Dendritic cell treated with granulocyte-macrophage colony-stimulating factor and Interleukin-4, amounts not matched to agents 40 ng/mL and 50 ng/mL, for 4 days (primary cell): ENCODE data around the gene ARHGAP25.
A peak's percentile ranks its signal among the peaks of the same experiment; 100 is the strongest.

Experiments
- H3K27ac Mint-ChIP-seq: one replicate; pipeline ENCODE4 v1.8.0; 2022; ENCODE audit warnings: mild to moderate bottlenecking, mixed read lengths
- H3K27me3 Mint-ChIP-seq: one replicate; pipeline ENCODE4 v1.8.0; 2022; ENCODE audit warnings: mild to moderate bottlenecking, mixed read lengths
- H3K36me3 Mint-ChIP-seq: one replicate; pipeline ENCODE4 v1.8.0; 2022; ENCODE audit warnings: low read depth, mixed read lengths
- H3K4me1 Mint-ChIP-seq: one replicate; pipeline ENCODE4 v1.8.0; 2022; ENCODE audit warnings: low read depth, mixed read lengths
- H3K4me3 Mint-ChIP-seq: one replicate; pipeline ENCODE4 v1.8.0; 2022; ENCODE audit warnings: mild to moderate bottlenecking, moderate library complexity, mixed read lengths
- H3K9me3 Mint-ChIP-seq: one replicate; pipeline ENCODE4 v1.8.0; 2022; ENCODE audit warnings: mixed read lengths
- intact Hi-C: fragments of 100-400 bp; cut with micrococcal nuclease; formaldehyde crosslinking; loops from one replicate; pipeline ENCODE4 v1.15.0; 2022

The ARHGAP25 gene

DNA sequence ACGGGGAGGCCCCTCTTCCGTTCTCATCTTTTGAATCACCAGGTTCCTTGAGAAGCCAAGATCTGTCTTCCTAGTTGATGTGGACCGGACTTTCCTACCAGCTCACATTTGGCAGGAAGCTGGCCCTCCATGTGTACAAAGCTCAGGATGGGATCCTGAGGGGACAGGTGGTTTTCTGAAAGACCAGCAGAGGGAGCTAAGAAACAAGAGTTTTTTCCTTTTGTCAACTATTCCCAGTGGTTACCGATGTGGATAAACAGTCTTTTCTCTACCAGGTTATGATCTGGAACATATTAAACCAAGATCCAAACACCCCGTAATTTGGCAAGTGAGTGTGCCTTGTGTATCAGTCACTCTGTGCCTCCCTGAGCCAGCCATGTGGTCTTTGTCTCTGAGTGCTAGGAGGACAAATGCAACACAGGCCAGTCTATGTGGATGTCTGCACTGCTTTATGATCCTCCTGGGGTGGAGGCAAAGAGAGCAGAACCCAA lies 25.1 kb upstream of the ARHGAP25 start:
- Mint-ChIP-seq H3K36me3 (no peaks in the 10 kb centered on the region), H3K27ac (peak overlapping the region; percentile 61), H3K9me3 (no peaks in the 10 kb centered on the region), H3K27me3 (no peaks in the 10 kb centered on the region), H3K4me3 (no peak overlapping the region), H3K4me1 (peaks cover 34% of the 10 kb centered on the region)
- intact Hi-C loops, result loop anchor here (1.0 to 5.0 kb wide), 4 partner anchors 43 to 216 kb away; no protein-coding TSS in a partner anchor

DNA sequence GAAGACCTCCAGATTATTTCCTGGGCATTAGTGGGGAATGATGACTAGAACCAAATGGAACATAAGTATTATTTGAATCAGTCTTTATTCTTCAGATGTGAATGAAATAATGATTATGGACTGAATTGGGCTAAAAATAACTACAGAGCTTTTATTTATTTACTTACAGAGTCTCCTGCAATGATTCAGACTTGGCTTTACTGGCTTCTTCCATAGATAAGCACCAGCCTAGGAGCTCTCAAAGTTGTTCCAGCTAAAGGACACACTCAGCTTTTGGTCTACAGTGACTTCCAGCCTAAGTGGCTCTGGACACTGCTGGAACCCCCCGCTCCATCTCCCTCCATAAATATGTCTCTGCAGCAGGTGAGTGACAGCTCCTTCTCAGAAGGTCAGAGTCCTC lies 24.3 kb upstream of the ARHGAP25 start:
- peaks cover 41% of the 10 kb centered on the region for H3K4me1 Mint-ChIP-seq
- H3K4me3 Mint-ChIP-seq, result no peak overlapping the region
- H3K9me3 Mint-ChIP-seq, result no peaks in the 10 kb centered on the region
- intact Hi-C loops, result no loop called here
- H3K27me3 Mint-ChIP-seq, result no peaks in the 10 kb centered on the region
- peak overlapping the region; percentile 61 for H3K27ac Mint-ChIP-seq
- H3K36me3 Mint-ChIP-seq, result no peaks in the 10 kb centered on the region

DNA sequence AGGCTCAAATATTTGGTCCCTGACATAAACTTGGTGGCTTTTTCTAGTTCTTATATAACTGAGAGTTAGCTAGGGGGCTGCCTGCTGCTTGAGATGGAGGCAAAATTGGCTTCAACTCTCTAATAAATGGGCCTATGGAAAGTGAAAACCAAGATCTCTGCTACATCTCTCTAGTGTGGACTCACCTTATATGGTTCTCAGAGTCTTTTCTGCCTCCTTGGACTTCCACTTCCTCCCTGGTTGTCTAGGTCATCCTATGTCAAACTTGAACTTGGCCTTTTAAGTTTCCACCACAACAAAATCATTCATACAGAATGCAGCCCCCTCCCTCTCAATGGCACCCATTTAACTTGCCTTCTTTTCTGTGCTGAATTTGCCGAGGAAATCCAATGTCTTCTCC lies 23.9 kb upstream of the ARHGAP25 start:
- no peaks in the 10 kb centered on the region for H3K9me3 Mint-ChIP-seq
- no peaks in the 10 kb centered on the region for H3K36me3 Mint-ChIP-seq
- no peak overlapping the region for H3K4me3 Mint-ChIP-seq
- H3K4me1 Mint-ChIP-seq, result peaks cover 46% of the 10 kb centered on the region
- no peaks in the 10 kb centered on the region for H3K27me3 Mint-ChIP-seq
- intact Hi-C loops, result no loop called here
- peak overlapping the region; percentile 61 for H3K27ac Mint-ChIP-seq

DNA sequence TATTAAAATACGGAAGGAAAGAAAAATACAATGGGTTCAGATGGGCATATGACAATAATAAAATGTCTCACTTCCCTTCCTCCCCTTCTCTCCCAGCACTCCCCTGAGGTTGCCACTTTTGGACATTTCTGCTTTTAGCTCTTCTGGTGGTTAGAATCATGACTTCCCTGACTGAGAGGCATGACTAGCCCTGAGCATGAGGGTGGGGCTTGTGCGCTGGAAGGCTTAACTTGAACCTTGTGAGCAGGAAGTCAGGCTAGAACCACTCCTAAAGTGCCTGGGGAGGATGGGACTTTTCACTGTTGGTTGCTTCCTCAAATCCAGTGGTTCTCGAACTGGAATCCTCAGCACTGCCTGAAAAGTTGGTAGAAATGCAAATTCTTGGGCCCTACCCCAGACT lies 19.7 kb upstream of the ARHGAP25 start:
- Mint-ChIP-seq H3K36me3 (no peaks in the 10 kb centered on the region), H3K9me3 (no peaks in the 10 kb centered on the region), H3K4me1 (peaks cover 46% of the 10 kb centered on the region), H3K27me3 (no peaks in the 10 kb centered on the region), H3K27ac (peak overlapping the region; percentile 85), H3K4me3 (no peak overlapping the region)
- intact Hi-C loops, result loop anchor here (1.0 kb wide), 1 partner anchor 17 kb away; no protein-coding TSS in a partner anchor

DNA sequence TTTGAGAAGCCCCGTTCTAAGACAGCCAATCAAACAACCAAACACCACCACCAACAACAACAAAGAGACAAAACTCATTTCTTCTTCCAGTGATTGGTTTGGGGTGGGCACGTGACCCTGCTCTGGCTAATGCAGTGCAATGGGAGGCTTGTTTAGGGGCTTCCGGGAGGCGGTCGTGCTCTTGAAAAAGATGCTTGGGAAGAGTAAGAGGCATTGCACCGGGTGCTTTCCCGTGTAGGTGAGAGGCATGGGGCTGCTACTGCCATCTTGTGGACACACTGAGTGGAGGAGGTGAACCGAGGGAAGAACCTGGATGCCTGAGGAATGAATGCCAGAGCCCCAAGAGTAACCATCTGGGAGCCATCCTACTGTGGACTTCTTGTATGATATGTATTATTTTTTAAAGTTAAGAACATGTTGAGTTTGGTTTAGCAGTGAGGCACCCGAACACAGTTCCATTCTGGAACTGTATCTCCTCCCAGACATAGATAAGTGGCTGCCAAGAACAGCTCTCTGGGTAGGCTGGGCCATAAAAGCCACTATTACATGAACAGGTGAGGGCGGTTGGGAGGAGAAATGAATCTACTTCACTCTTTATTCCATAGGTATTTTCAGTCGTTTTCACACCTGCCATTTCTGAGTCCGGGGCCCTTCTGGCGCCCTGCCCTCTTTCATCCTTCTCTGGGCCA lies 19.1 kb upstream of the ARHGAP25 start:
- Mint-ChIP-seq H3K27me3 (no peaks in the 10 kb centered on the region), H3K9me3 (no peaks in the 10 kb centered on the region)

DNA sequence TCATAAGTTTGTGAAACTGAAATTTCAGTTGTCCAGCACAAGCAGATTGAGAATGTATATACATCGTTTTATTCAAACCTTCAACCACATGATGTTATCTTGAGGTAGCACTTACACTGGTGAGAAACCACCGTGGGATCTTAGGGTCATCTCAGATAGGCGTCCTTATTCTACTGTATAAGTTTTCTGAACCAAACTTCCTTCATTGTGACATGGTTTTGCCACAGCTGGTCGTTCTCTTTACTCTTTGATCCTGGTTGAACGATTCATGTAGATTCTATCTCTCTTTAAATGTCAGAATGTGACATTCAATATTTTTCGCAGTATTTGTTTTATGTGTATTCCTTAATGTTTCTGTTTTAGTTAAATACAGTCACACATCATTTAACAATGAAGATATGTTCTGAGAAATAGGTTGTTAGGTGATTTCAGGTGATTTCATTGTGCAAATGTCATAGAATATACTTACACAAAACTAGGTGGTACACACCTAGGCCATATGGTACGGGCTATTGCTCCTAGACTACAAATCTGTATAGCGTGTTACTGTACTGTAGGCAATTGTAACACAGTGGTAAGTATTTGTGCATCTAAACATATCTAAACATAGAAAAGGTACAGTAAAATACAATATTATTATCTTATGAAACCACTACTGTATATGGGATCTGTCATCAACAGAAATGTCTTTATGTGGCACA lies 17.9 kb upstream of the ARHGAP25 start:
- Mint-ChIP-seq H3K4me3 (no peak overlapping the region), H3K27me3 (no peaks in the 10 kb centered on the region), H3K4me1 (peaks cover 52% of the 10 kb centered on the region), H3K27ac (no peak overlapping the region), H3K36me3 (no peaks in the 10 kb centered on the region), H3K9me3 (no peaks in the 10 kb centered on the region)
- intact Hi-C loops, result no loop called here

More for the DNA sequence above, 19.1 kb upstream of the ARHGAP25 start:
- no peak overlapping the region for H3K4me3 Mint-ChIP-seq
- peaks cover 50% of the 10 kb centered on the region for H3K4me1 Mint-ChIP-seq
- H3K27ac Mint-ChIP-seq, result peak overlapping the region; percentile 85
- intact Hi-C loops, result loop anchor here (1.0 kb wide), 1 partner anchor 17 kb away; no protein-coding TSS in a partner anchor
- H3K36me3 Mint-ChIP-seq, result no peaks in the 10 kb centered on the region

DNA sequence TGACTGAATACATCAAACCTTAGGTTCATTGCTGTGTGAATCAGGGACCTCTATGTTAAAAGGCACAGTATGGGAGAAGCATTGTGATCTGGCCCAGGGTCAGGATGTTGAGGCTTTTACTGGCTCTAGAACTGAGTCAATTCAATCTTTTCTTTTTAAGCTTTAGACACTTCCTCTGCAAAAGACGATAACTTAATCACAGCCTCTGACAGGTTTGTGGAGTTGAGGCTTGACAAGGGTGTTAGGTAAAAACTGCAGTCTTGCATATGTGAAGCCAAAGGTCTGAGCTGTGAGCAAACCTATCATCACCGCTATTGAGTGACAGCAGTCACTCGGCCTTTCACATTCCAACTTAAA lies 17.3 kb upstream of the ARHGAP25 start:
- Mint-ChIP-seq H3K36me3 (no peaks in the 10 kb centered on the region), H3K4me3 (no peak overlapping the region), H3K27ac (no peak overlapping the region)

DNA sequence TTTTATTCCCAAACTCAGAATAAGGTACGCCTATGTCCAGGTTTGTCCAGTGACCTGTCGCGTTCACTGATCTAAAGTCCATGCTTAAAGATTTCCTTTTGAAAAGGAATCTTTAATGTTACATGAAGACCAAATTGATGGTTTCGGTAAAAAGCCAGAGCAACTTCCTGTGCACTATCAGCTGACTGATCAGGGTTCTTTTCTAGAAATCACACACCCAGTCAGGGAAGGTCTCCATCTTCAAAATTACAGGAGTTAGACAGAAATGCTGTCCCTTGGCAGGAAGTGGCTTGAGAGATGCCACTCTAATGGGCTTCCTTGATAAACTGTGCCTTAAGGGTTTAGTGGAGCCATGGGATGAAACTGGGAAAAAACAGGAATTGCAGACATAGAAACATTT lies 14.7 kb upstream of the ARHGAP25 start:
- peaks cover 63% of the 10 kb centered on the region for H3K4me1 Mint-ChIP-seq
- peak overlapping the region; percentile 57 for H3K27ac Mint-ChIP-seq
- H3K4me3 Mint-ChIP-seq, result no peak overlapping the region
- intact Hi-C loops, result no loop called here
- H3K9me3 Mint-ChIP-seq, result no peaks in the 10 kb centered on the region
- no peaks in the 10 kb centered on the region for H3K27me3 Mint-ChIP-seq
- H3K36me3 Mint-ChIP-seq, result no peaks in the 10 kb centered on the region

More for the DNA sequence above, 17.3 kb upstream of the ARHGAP25 start:
- Mint-ChIP-seq H3K27me3 (no peaks in the 10 kb centered on the region), H3K4me1 (peaks cover 57% of the 10 kb centered on the region), H3K9me3 (no peaks in the 10 kb centered on the region)
- intact Hi-C loops, result no loop called here

DNA sequence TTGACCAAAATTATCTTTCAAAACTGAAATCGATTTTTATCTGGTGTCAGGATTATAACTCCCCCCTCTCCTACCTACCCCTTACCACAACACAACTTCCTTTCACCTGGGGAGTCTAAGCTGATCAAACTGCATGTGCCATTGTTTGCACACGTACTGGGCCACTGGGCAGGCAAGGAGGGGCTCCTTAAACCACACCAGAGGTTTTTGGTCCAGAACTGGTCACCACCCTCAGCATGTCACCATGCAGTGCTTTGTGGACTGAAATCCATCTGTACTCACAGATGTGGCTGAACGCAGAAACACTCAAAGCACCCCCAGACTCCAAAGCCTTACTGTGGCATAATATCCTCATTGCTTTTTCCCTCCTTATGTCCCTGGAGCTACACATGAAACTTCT lies 13.9 kb upstream of the ARHGAP25 start:
- Mint-ChIP-seq H3K4me1 (peaks cover 59% of the 10 kb centered on the region), H3K9me3 (no peaks in the 10 kb centered on the region)

DNA sequence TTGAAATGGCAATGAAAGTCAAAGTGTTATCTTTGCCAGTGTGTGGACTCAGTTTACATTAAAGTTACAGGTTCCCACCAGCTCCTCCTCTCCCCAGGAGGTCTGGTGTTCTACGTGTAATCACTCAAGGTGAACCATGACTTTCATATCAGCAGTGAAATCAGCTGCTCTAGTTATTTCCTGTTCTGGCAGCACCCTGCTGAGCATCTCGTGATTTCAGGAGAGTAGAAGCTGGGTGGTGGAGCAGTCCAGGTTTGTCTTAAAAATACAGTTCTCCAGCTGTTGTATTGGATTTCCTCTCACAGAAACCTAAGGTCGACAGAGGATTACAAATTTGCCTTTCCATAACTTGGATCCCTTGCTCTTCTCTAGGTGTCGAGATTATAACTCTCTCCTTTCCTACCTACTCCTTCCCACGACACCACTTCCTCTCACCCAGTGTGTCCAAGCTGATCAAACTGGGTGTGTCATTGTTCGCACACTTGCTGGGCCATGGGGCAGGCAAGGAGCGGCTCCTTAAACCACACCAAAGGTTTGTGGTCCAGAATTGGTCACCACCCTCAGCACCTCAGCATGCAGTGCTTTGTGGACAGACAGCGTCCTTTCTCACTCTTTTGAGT lies 13.0 kb upstream of the ARHGAP25 start:
- Mint-ChIP-seq H3K9me3 (no peaks in the 10 kb centered on the region), H3K36me3 (no peaks in the 10 kb centered on the region), H3K4me3 (no peak overlapping the region), H3K4me1 (peaks cover 62% of the 10 kb centered on the region), H3K27ac (peak overlapping the region; percentile 54), H3K27me3 (no peaks in the 10 kb centered on the region)
- intact Hi-C loops, result no loop called here

More for the DNA sequence above, 13.9 kb upstream of the ARHGAP25 start:
- Mint-ChIP-seq H3K27me3 (no peaks in the 10 kb centered on the region), H3K36me3 (no peaks in the 10 kb centered on the region), H3K27ac (peak overlapping the region; percentile 57), H3K4me3 (no peak overlapping the region)
- intact Hi-C loops, result no loop called here

DNA sequence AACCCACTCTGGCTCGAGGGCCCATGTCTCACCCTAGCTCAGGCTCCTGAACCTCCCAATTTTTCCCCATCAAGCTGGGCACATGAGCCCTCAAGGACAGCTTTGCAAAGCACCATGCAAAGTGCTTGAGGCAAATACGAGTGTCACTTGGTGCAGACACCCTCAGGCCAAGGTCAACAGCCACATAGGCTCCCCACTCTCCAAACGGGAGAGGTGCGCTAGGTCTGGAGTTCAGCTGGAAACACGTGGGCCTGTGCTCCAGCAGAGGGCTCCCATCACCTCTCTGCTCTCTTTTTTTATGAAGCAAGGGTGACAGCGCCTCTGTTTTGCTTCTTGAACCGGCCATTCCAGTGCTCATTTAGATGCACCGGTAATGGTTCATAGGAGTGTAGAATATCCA lies 11.9 kb upstream of the ARHGAP25 start:
- Mint-ChIP-seq H3K4me3 (no peak overlapping the region), H3K4me1 (peaks cover 73% of the 10 kb centered on the region), H3K27ac (no peak overlapping the region), H3K36me3 (no peaks in the 10 kb centered on the region), H3K9me3 (no peaks in the 10 kb centered on the region), H3K27me3 (no peaks in the 10 kb centered on the region)
- intact Hi-C loops, result no loop called here

DNA sequence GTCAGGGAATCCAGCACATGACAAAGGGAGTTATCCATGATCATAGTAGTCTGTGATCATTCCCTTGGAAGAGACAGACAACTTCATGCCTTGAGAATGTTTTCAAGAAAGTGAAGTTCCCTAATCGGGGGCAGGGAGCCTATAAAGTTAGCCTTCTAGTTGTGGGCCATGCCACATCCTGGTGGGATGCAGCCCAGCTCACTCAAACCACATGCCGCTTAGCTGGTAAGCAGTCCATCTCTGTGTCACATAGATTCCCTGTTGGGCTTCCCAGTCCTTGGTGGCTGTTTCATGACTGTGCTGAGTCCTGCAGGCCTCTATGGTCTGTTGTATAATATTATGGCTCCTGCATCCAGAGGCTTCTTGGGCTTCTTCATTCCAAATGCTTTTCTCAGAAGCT lies 11.4 kb upstream of the ARHGAP25 start:
- Mint-ChIP-seq H3K9me3 (no peaks in the 10 kb centered on the region), H3K4me3 (no peak overlapping the region), H3K27ac (no peak overlapping the region)

DNA sequence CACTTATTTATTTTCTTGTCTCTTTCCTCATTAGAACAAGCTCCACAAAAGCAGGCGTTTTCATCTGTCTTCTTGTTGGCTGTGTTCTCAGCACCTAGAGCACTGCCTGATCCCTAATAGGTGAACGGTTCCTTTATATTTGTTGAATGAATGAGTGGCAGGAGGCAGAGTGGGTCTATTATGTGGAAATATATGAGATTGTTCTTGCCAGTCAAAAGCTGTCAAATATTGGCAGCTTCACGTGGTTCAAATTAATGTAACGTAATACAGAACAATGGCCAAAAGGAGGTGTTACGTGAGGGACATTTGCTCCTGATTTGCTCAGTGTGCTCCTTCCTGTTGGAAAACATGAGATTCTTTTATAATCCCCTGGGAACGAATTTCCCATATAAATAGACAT lies 8.5 kb upstream of the ARHGAP25 start:
- Mint-ChIP-seq H3K27me3 (no peaks in the 10 kb centered on the region), H3K4me3 (no peak overlapping the region), H3K4me1 (peaks cover 72% of the 10 kb centered on the region), H3K9me3 (no peaks in the 10 kb centered on the region), H3K27ac (peak overlapping the region; percentile 78), H3K36me3 (peaks cover 1% of the 10 kb centered on the region)
- intact Hi-C loops, result no loop called here

More for the DNA sequence above, 11.4 kb upstream of the ARHGAP25 start:
- H3K4me1 Mint-ChIP-seq, result peaks cover 77% of the 10 kb centered on the region
- no peaks in the 10 kb centered on the region for H3K27me3 Mint-ChIP-seq
- H3K36me3 Mint-ChIP-seq, result no peaks in the 10 kb centered on the region
- intact Hi-C loops, result no loop called here
